ENCODE data around the gene IFITM1.
A peak's percentile ranks its signal among the peaks of the same experiment; 100 is the strongest.

Gene IFITM1

GRCh38 chr11:350723-351255, 36.9 kb downstream of the IFITM1 start:
- H3K27me3 ChIP-seq (replicated peaks) = no peaks in the 10 kb centered on the region
- in situ Hi-C loops (cut with HindIII; ENCODE audit: low pct_ligation_motif_present, low sequenced_read_pairs) = no loop called here
- H3K36me3 ChIP-seq (replicated peaks) = no peaks in the 10 kb centered on the region
- H3K4me3 ChIP-seq (ENCODE audit: low read depth, low read length) = no peak overlapping the region
- DNase-seq = no peak
- H3K27ac ChIP-seq = no peak overlapping the region
- no peak for TF ChIP-seq CTCF (IDR thresholded peaks at IDR 0.05; ENCODE audit: low read depth, low read length, missing control alignments)

GRCh38 chr11:351411-351810, 37.6 kb downstream of the IFITM1 start:
- Histone ChIP-seq H3K27ac (no peak overlapping the region), H3K36me3 (replicated peaks) (no peaks in the 10 kb centered on the region), H3K4me3 (ENCODE audit: low read depth, low read length) (no peak overlapping the region), H3K27me3 (replicated peaks) (no peaks in the 10 kb centered on the region)
- no peak for TF ChIP-seq CTCF (IDR thresholded peaks at IDR 0.05; ENCODE audit: low read depth, low read length, missing control alignments)
- in situ Hi-C loops (cut with HindIII; ENCODE audit: low pct_ligation_motif_present, low sequenced_read_pairs) = no loop called here
- DNase-seq = no peak

GRCh38 chr11:352456-353031, 38.7 kb downstream of the IFITM1 start:
- in situ Hi-C loops (cut with HindIII; ENCODE audit: low pct_ligation_motif_present, low sequenced_read_pairs) = no loop called here
- Histone ChIP-seq H3K27me3 (replicated peaks) (no peaks in the 10 kb centered on the region), H3K27ac (no peak overlapping the region), H3K36me3 (replicated peaks) (no peaks in the 10 kb centered on the region), H3K4me3 (ENCODE audit: low read depth, low read length) (no peak overlapping the region)
- no peak for DNase-seq
- TF ChIP-seq CTCF (IDR thresholded peaks at IDR 0.05; ENCODE audit: low read depth, low read length, missing control alignments) = no peak

GRCh38 chr11:353179-353873, 39.5 kb downstream of the IFITM1 start:
- Histone ChIP-seq H3K4me3 (ENCODE audit: low read depth, low read length) (no peak overlapping the region), H3K27ac (no peak overlapping the region), H3K36me3 (replicated peaks) (no peaks in the 10 kb centered on the region), H3K27me3 (replicated peaks) (no peaks in the 10 kb centered on the region)
- DNase-seq = peak; percentile 57
- TF ChIP-seq CTCF (IDR thresholded peaks at IDR 0.05; ENCODE audit: low read depth, low read length, missing control alignments) = no peak
- in situ Hi-C loops (cut with HindIII; ENCODE audit: low pct_ligation_motif_present, low sequenced_read_pairs) = no loop called here

GRCh38 chr11:355581-356458, 42.0 kb downstream of the IFITM1 start:
- in situ Hi-C loops (cut with HindIII; ENCODE audit: low pct_ligation_motif_present, low sequenced_read_pairs) = no loop called here
- H3K4me3 ChIP-seq (ENCODE audit: low read depth, low read length) = peak overlapping the region; percentile 40
- no peaks in the 10 kb centered on the region for H3K27me3 ChIP-seq (replicated peaks)
- DNase-seq = peak; percentile 79
- H3K27ac ChIP-seq = peak overlapping the region; percentile 97
- H3K36me3 ChIP-seq (replicated peaks) = no peaks in the 10 kb centered on the region
- TF ChIP-seq CTCF (IDR thresholded peaks at IDR 0.05; ENCODE audit: low read depth, low read length, missing control alignments) = no peak
